Measurements from ENCODE around the gene MARCHF9. TPM values are rescaled to one million over a fixed set of nuclear protein-coding genes. Genes with fewer than 3 reads are reported as not detected.

The MARCHF9 gene
- total RNA-seq, 1 experiment from 2014 or later, result 5.5 TPM

GRCh38 chr12:57737467-57738460 is 17.1 kb upstream of the MARCHF9 start:
- peak; percentile 58 for DNase-seq (ENCODE audit: low read depth)

- peak; percentile 50 for DNase-seq (ENCODE audit: low read depth)
These were observed 16.2 kb upstream of the MARCHF9 start, which contains the start of gene AGAP2 for GRCh38 chr12:57738661-57739237. AGAP2 (minus strand) TSS chr12:57738742; CDS start chr12:57738246, 496 bp downstream.

GRCh38 chr12:57739387-57739786 is 15.5 kb upstream of the MARCHF9 start:
- no peak for DNase-seq (ENCODE audit: low read depth)

- no peak for DNase-seq (ENCODE audit: low read depth)
These were observed 14.9 kb upstream of the MARCHF9 start for GRCh38 chr12:57739914-57740538.

DNA sequence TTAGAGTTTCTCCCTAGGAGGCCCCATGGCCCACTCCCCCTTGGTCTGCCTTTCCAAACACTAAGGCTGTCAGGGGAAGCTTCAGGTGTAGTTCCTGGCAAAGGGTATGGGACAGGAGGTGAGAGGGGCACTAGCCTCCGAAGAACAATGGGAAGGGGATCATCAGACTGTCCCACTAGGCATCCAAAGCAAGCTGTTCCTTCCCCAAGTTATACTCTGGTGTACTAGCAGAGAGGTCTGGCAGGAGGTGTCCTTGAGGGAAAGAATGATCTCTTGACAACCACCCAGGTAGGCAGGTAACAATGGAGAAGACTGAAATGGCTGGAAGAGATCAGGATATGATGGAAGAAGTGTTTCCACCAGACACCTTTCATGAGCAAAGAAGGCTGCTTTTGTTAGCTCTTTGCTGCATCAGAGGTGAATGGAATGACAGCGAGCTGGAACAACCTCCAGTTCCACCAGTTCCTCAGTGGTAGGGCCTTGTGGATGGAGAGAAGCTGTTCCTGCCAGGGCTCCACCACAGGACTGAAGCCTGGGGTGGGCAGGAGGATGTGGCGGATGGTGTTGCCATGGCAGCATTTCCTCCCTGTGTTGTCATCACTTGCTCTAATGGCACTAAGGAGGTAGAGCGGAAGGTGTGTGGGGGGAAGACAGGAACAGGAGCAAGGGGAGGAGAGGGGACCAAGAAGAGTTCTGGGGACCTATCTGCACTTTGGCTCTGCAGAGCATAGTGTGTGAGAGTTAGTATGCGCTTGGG is 14.1 kb upstream of the MARCHF9 start:
- DNase-seq (ENCODE audit: low read depth), result peak; percentile 47

GRCh38 chr12:57741413-57741789 is 13.5 kb upstream of the MARCHF9 start:
- DNase-seq (ENCODE audit: low read depth), result no peak

GRCh38 chr12:57741844-57742738 is 12.8 kb upstream of the MARCHF9 start:
- no peak for DNase-seq (ENCODE audit: low read depth)

DNA sequence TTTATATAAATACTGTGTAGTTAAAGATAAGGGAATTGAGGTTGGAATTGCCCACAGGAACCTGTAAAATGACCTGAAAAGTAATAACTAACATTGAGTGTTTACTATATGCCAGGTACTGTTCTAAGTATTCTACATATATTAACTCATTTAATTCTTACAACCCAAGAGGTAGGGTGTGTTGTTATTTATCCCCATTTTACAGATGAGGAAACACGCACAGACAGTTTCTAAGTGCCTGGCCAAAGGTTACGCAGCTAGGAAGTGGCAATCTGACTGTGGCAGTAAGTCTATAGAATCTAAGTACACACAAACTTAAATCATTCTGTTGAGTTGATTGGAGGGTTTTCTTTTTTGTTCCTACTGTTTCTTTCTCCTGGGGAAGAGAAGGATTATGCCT is 11.1 kb upstream of the MARCHF9 start:
- DNase-seq (ENCODE audit: low read depth), result no peak

DNA sequence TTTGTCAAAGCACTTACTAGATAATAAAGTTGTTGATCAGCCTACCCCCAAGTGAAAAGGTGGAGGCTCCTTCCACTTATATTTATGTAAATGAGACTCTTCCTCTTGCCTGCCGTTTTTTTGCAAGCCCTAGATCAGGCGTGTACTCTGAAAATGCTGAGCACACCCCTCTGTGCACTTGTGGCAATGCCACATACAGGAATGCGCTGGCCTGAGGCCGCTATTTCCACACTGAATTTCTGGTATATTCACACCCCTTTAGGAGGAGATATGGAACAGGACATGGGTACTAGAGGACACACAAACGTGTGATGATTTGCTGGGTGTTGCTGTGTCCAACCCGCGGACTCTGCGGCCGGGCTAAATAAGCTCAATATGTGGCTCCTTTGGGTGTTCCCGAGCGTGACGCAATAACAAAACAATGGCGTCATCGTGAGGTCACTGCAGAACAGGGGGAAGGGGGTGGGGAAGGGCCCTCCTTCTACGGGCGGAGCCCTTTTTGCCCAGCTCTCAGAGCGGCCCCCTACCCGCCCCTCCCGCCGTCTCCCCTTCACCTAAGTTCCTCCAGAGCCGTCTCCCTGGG is 10.6 kb upstream of the MARCHF9 start:
- no peak for DNase-seq (ENCODE audit: low read depth)

- peak; percentile 99 for DNase-seq (ENCODE audit: low read depth)
These were observed 10.0 kb upstream of the MARCHF9 start, which contains the start of gene TSPAN31 for GRCh38 chr12:57744777-57745484. TSPAN31 (plus strand) TSS chr12:57745039; CDS start chr12:57745155, 116 bp downstream.

- DNase-seq (ENCODE audit: low read depth), result no peak
These were observed 9.4 kb upstream of the MARCHF9 start for GRCh38 chr12:57745485-57745881.

DNA sequence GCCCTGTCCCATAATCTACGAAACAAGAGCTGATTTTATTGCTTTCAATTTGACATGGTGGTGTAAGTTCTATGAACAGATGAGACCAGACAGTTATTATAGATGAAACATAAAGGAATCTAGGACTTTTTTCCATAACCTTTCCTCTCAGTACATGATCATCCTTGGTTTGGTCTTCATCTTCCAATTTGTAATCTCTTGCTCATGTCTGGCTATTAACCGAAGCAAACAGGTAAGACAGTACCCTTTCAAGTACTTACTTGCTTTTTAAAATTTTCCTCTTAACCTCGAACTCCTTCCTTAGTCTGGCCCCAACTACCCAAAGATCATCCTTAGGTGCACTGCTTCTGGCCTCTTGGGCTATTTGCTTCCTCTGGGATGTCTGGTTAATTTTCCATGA is 8.9 kb upstream of the MARCHF9 start:
- no peak for DNase-seq (ENCODE audit: low read depth)

- no peak for DNase-seq (ENCODE audit: low read depth)
These were observed 5.8 kb upstream of the MARCHF9 start for GRCh38 chr12:57749061-57749460.

DNA sequence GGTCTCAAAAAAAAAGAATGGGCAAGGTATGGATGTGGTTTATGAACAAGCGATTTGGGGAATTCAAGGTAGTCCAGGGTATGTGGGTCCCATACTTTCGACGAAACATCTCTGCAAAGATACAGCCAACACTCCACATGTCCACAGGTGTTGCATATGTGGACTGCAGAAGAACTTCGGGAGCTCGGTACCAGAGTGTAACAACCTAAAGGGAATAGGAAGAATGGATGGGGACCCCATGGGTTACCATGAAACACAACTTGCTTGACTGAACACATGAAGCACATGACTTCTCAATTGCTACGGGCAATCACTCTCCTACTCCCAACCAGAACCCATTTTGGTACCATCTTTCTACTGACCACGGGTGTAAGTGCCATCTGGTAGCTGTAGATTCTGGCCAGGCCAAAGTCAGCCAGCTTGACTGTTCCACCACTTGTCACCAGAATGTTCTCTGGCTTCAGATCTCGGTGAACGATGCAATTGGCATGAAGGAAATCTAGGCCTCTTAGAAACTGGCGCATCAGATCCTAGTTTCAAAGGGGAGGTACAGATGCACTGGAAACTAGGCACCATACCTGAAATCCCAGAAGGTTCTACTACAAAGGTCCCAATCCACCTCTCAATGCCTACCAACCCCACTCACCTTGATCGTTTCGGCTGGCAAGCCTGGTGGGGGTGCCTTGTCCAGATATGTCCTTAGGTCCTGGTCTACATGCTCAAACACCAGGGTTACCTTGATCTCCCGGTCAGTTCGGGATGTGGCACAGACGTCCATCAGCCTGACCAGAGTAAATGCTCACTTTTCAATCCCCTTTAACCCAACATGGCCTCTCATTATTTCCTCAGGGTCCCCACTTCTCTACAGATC is 4.1 kb upstream of the MARCHF9 start:
- no peak for DNase-seq (ENCODE audit: low read depth)

- no peak for DNase-seq (ENCODE audit: low read depth)
These were observed 3.5 kb upstream of the MARCHF9 start for GRCh38 chr12:57751432-57751787.

GRCh38 chr12:57751788-57752667 is 2.9 kb upstream of the MARCHF9 start, which contains the start of gene CDK4:
CDK4 (minus strand) TSS chr12:57752310; CDS start chr12:57751717, 593 bp downstream.
- peak; percentile 100 for DNase-seq (ENCODE audit: low read depth)

- DNase-seq (ENCODE audit: low read depth), result no peak
These were observed 2.3 kb upstream of the MARCHF9 start for GRCh38 chr12:57752668-57753000.
